Prostate gland (tissue), 2 donors: ENCODE data around the gene FRYL. TPM values are rescaled to one million over a fixed set of nuclear protein-coding genes. Genes with fewer than 3 reads are reported as not detected.
"Not testable (repeated sequence)": the region's sequence is repeated elsewhere in the genome, so short reads cannot be mapped to it uniquely, and the experiment has no call there.

ENCODE experiments used
- DNase-seq: peaks from one replicate; pipeline ENCODE4 v3.0.0-alpha.2; 2019; ENCODE audit warnings: low spot score
- H3K27ac ChIP-seq, 2 donors: fragments of 200-600 bp; sonication (generic); 2 replicates each; pipeline ENCODE4 v1.5.1; 2017 to 2019
- H3K27me3 ChIP-seq: fragments of 200-600 bp; sonication (generic); replicated peaks from 2 replicates; pipeline ENCODE4 v1.5.1; 2019; ENCODE audit not compliant: insufficient read depth
- H3K36me3 ChIP-seq, 2 donors: fragments of 200-600 bp; sonication (generic); 1 replicate in 1 of 2; 2 replicates in 1 of 2; pipeline versions ENCODE4 v1.5.1 to v1.8.1; 2017 to 2019
- H3K4me1 ChIP-seq: fragments of 200-600 bp; sonication (generic); replicated peaks from 2 replicates; pipeline ENCODE4 v1.5.1; 2019
- H3K4me3 ChIP-seq, 2 donors: fragments of 200-600 bp; sonication (generic); 2 replicates each; pipeline ENCODE4 v1.5.1; 2017 to 2019
- H3K9me3 ChIP-seq: fragments of 200-600 bp; sonication (generic); 2 replicates; pipeline ENCODE4 v1.5.1; 2017
- CTCF ChIP-seq, 4 experiments: fragments of 200-600 bp in 2 of 4; fragments of 450-650 bp in 2 of 4; sonication (generic) in 2 of 4; IDR thresholded peaks; 1 replicate in 3 of 4; 2 replicates in 1 of 4; pipeline ENCODE4 v1.5.1; 2016 to 2019; ENCODE audit warnings: antibody characterized with exemption in 4 of 4, mild to moderate bottlenecking in 2 of 4, moderate library complexity in 2 of 4
- POLR2A ChIP-seq: fragments of 450-650 bp; IDR thresholded peaks from one replicate; pipeline ENCODE4 v1.6.1; 2016; ENCODE audit warnings: antibody characterized with exemption, mild to moderate bottlenecking
- POLR2AphosphoS5 ChIP-seq: sonication (generic); formaldehyde crosslinking; IDR thresholded peaks from one replicate; pipeline ENCODE4 v1.6.1; 2017; ENCODE audit warnings: antibody characterized with exemption
- WGBS: methylation state at CpG from one replicate; pipeline ENCODE4 v1.1.5; 2018; 5-methylcytosine and 5-hydroxymethylcytosine counted together
- intact Hi-C: fragments of 100-400 bp; cut with DNase I; formaldehyde crosslinking; loops from one replicate; pipeline ENCODE4 v1.14.2; 2022
- total RNA-seq, 2 donors: library from RNA; depleted of rRNA; stranded (reverse); fragments of >200 nt; gene quantifications; one replicate each; pipeline ENCODE4 v1.1.0, GENCODE V29; 2016

The FRYL gene
- total RNA-seq, 2 donors from 2014 or later, result 40.0 to 47.6 TPM

DNA sequence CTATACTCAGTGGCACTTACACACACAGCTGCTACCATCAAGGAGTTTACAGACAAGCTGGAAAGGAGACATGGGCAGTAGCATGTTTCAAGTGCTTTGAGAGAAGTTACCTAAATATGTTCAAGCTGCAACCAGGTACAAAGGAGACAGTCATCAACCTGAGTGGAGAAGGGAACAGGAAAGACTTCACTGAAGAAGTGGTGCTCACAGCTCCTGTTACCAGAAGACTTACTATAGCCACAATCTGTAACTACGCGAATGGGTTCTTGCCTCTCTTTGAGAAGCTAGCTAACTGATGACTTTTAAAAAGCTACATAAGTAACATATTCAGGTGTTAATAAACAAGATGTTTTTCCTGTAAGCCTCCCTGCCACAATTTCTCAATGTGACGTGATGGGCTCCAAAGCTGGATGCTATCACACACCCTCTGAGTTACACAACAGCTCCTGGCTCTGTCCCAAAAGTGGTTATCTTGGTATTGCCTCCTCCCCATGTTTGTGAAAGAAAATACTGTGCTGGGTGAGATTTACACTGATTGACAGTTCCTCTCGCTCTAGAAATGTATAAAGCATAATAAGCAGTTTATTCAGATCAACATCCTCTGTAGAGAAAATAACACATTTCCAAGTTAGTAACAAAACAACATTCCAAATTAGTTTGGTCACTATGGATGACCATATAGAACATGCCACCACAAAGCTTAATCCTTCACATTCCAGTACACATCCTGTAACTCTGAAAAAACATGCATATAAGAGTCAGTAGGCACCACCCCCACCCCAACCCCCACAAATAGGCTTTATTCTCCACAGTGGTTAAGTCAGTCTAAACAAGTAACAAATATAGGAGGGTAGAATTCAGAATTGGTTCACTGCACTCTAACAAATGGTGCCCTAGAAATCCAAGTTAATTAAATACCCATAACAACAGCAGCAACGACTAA lies 81.8 kb downstream of the FRYL start:
- Histone ChIP-seq H3K4me1 (no peaks in the 10 kb centered on the region), H3K9me3 (no peaks in the 10 kb centered on the region), H3K27me3 (no peaks in the 10 kb centered on the region), H3K4me3 (no peak overlapping the region), H3K27ac (no peak overlapping the region), H3K36me3 (no peaks in the 10 kb centered on the region)
- no peak for TF ChIP-seq CTCF (IDR thresholded peaks at IDR 0.05)
- no peak for TF ChIP-seq POLR2AphosphoS5
- TF ChIP-seq POLR2A, result no peak
- no peak for DNase-seq
- intact Hi-C loops, result no loop called here
- whole genome bisulfite sequencing, result 68% methylated on average over 5 of the region's 5 CpGs

- H3K36me3 ChIP-seq, H3K4me3 ChIP-seq, H3K9me3 ChIP-seq, DNase-seq, H3K27me3 ChIP-seq, H3K27ac ChIP-seq, intact Hi-C loops, H3K4me1 ChIP-seq: not testable (repeated sequence)
- 96% methylated on average over 6 of the region's 6 CpGs for WGBS
These were observed 82.6 kb downstream of the FRYL start for GRCh38 chr4:48697516-48697915.

- 73% methylated on average over 2 of the region's 2 CpGs for WGBS
- H3K36me3 ChIP-seq, result no peaks in the 10 kb centered on the region
- intact Hi-C loops, result no loop called here
These were observed 85.3 kb downstream of the FRYL start for GRCh38 chr4:48694824-48695223.

GRCh38 chr4:48693856-48694574 lies 86.1 kb downstream of the FRYL start:
- intact Hi-C loops, result no loop called here
- 93% methylated on average over 8 of the region's 8 CpGs for WGBS
- Histone ChIP-seq H3K4me1 (no peaks in the 10 kb centered on the region), H3K27ac (no peak overlapping the region), H3K9me3 (no peaks in the 10 kb centered on the region), H3K36me3 (no peaks in the 10 kb centered on the region), H3K27me3 (no peaks in the 10 kb centered on the region), H3K4me3 (no peak overlapping the region)
- TF ChIP-seq POLR2A (no peak), CTCF (IDR thresholded peaks at IDR 0.05) (no peak), POLR2AphosphoS5 (no peak)
- no peak for DNase-seq

More at GRCh38 chr4:48694824-48695223, 85.3 kb downstream of the FRYL start:
- Histone ChIP-seq H3K4me3 (no peak overlapping the region), H3K9me3 (no peaks in the 10 kb centered on the region), H3K27ac (no peak overlapping the region), H3K27me3 (no peaks in the 10 kb centered on the region), H3K4me1 (no peaks in the 10 kb centered on the region)
- TF ChIP-seq CTCF (IDR thresholded peaks at IDR 0.05) (no peak), POLR2A (no peak), POLR2AphosphoS5 (no peak)
- no peak for DNase-seq

- DNase-seq, result no peak
- WGBS, result 84% methylated on average over 2 of the region's 2 CpGs
- intact Hi-C loops, result no loop called here
These were observed 87.2 kb downstream of the FRYL start for GRCh38 chr4:48692897-48693296.

More at GRCh38 chr4:48692897-48693296, 87.2 kb downstream of the FRYL start:
- Histone ChIP-seq H3K4me3 (no peak overlapping the region), H3K36me3 (no peaks in the 10 kb centered on the region), H3K27ac (no peak overlapping the region), H3K4me1 (no peaks in the 10 kb centered on the region), H3K9me3 (no peaks in the 10 kb centered on the region), H3K27me3 (no peaks in the 10 kb centered on the region)
- TF ChIP-seq CTCF (IDR thresholded peaks at IDR 0.05) (no peak), POLR2AphosphoS5 (no peak), POLR2A (no peak)
